OCI-LY3 (cell line): ENCODE measurements around the gene C1orf21.

Source experiments
- CTCF ChIP-seq: fragments of 200-600, 300-600 bp; sonication (generic); IDR thresholded peaks from 2 replicates; pipeline ENCODE4 v1.5.1; 2014; ENCODE audit warnings: antibody characterized with exemption, low read length, low read depth
- EZH2phosphoT487 ChIP-seq: fragments of 200-600 bp; shearing (Covaris generic); IDR thresholded peaks from 2 replicates; pipeline ENCODE4 v1.6.1; 2018; ENCODE audit warnings: antibody characterized with exemption, mixed run types, low read depth

GRCh38 chr1:184637664-184638240, 250.9 kb downstream of the C1orf21 start:
- no peak for TF ChIP-seq CTCF
- no peak for TF ChIP-seq EZH2phosphoT487
